GM23338 (cell line): ENCODE measurements around the gene ACO1. TPM values are rescaled to one million over a fixed set of nuclear protein-coding genes. Genes with fewer than 3 reads are reported as not detected.

Experiments used
- ATAC-seq: fragments of 200-7000 bp; cut with Tn5 transposase; 3 replicates; pipeline ENCODE4 v1.9.1; 2020
- DNase-seq: peaks from one replicate; pipeline ENCODE4 v3.0.0-alpha.2; 2015; ENCODE audit warnings: low spot score
- H2AFZ ChIP-seq: fragments of 200-600 bp; sonication (generic); 2 replicates; pipeline ENCODE4 v1.8.0; 2016; ENCODE audit warnings: antibody characterized with exemption, mild to moderate bottlenecking, moderate library complexity
- H3F3A ChIP-seq: fragments of 200-600 bp; sonication (generic); replicated peaks from 2 replicates; pipeline ENCODE4 v1.8.0; 2017; ENCODE audit warnings: antibody characterized with exemption, mixed run types, low read depth
- H3K27ac ChIP-seq: fragments of 200-600 bp; sonication (generic); 2 replicates; pipeline ENCODE4 v1.6.1; 2016; ENCODE audit warnings: low read depth
- H3K27me3 ChIP-seq: fragments of 200-600 bp; sonication (generic); 2 replicates; pipeline ENCODE4 v1.8.0; 2016; ENCODE audit warnings: mild to moderate bottlenecking, mixed run types, moderate library complexity; ENCODE audit not compliant: insufficient read depth
- H3K36me3 ChIP-seq: fragments of 200-600 bp; sonication (generic); 2 replicates; pipeline ENCODE4 v1.8.0; 2016; ENCODE audit warnings: mild to moderate bottlenecking; ENCODE audit not compliant: insufficient read depth
- H3K4me1 ChIP-seq: fragments of 200-600 bp; sonication (generic); 2 replicates; pipeline ENCODE4 v1.8.0; 2016; ENCODE audit warnings: mild to moderate bottlenecking, moderate library complexity; ENCODE audit not compliant: insufficient read depth
- H3K4me2 ChIP-seq: fragments of 200-600 bp; sonication (generic); 2 replicates; pipeline ENCODE4 v1.7.1; 2017; ENCODE audit warnings: mixed run types
- H3K4me3 ChIP-seq: fragments of 200-600 bp; sonication (generic); 2 replicates; pipeline ENCODE4 v1.6.1; 2016; ENCODE audit warnings: mixed run types
- H3K79me2 ChIP-seq: fragments of 200-600 bp; sonication (generic); replicated peaks from 2 replicates; pipeline ENCODE4 v1.8.0; 2017; ENCODE audit warnings: mild to moderate bottlenecking; ENCODE audit not compliant: insufficient read depth
- H3K9me2 ChIP-seq: fragments of 200-600 bp; sonication (generic); 2 replicates; pipeline ENCODE4 v1.8.0; 2017; ENCODE audit not compliant: insufficient read depth
- H4K20me1 ChIP-seq: fragments of 200-600 bp; sonication (generic); replicated peaks from 2 replicates; pipeline ENCODE4 v1.8.0; 2017; ENCODE audit warnings: mild to moderate bottlenecking; ENCODE audit not compliant: insufficient read depth
- H3K27ac Mint-ChIP-seq: 2 replicates; pipeline ENCODE4 v1.8.0; 2020; ENCODE audit warnings: inconsistent platforms, mild to moderate bottlenecking, moderate library complexity, mixed read lengths
- H3K27me3 Mint-ChIP-seq: 3 replicates; pipeline ENCODE4 v1.8.0; 2022; ENCODE audit warnings: low read depth, mild to moderate bottlenecking, moderate library complexity, mixed read lengths, inconsistent platforms; ENCODE audit not compliant: insufficient read depth, poor library complexity
- H3K36me3 Mint-ChIP-seq: 3 replicates; pipeline ENCODE4 v1.8.0; 2021; ENCODE audit warnings: low read depth, mild to moderate bottlenecking, inconsistent platforms, moderate library complexity, mixed read lengths
- H3K4me1 Mint-ChIP-seq: 3 replicates; pipeline ENCODE4 v1.8.0; 2020; ENCODE audit warnings: mild to moderate bottlenecking, inconsistent platforms, mixed read lengths
- H3K4me3 Mint-ChIP-seq: 3 replicates; pipeline ENCODE4 v1.8.0; 2021; ENCODE audit warnings: moderate library complexity, mild to moderate bottlenecking, inconsistent platforms, mixed read lengths
- H3K9me3 Mint-ChIP-seq: 3 replicates; pipeline ENCODE4 v1.8.0; 2020; ENCODE audit warnings: moderate library complexity, mild to moderate bottlenecking, inconsistent platforms, mixed read lengths
- CREB1 ChIP-seq: fragments of 250-450 bp; sonication (Bioruptor Pico); IDR thresholded peaks from 2 replicates; pipeline ENCODE4 v1.5.0; 2020; ENCODE audit warnings: low read depth, mild to moderate bottlenecking, moderate library complexity
- EZH2 ChIP-seq: fragments of 200-600 bp; sonication (generic); IDR thresholded peaks from one replicate; pipeline ENCODE4 v1.8.0; 2017; ENCODE audit warnings: antibody characterized with exemption, mild to moderate bottlenecking, low read depth; ENCODE audit not compliant: unreplicated experiment
- EZH2phosphoT487 ChIP-seq: fragments of 200-600 bp; sonication (generic); IDR thresholded peaks from one replicate; pipeline ENCODE4 v1.8.1; 2018; ENCODE audit warnings: antibody characterized with exemption; ENCODE audit not compliant: unreplicated experiment
- JUNB ChIP-seq: IDR thresholded peaks from one replicate; pipeline ENCODE4 v1.6.1; 2016; ENCODE audit warnings: antibody characterized with exemption; ENCODE audit not compliant: unreplicated experiment
- NANOG ChIP-seq: IDR thresholded peaks from 2 replicates; pipeline ENCODE4 v1.6.1; 2016; ENCODE audit warnings: antibody characterized with exemption, borderline replicate concordance
- POLR2AphosphoS5 ChIP-seq: IDR thresholded peaks from 2 replicates; pipeline ENCODE4 v1.6.1; 2016; ENCODE audit warnings: antibody characterized with exemption, low read depth
- STAT1 ChIP-seq: IDR thresholded peaks from one replicate; pipeline ENCODE4 v1.6.1; 2016; ENCODE audit warnings: antibody characterized with exemption; ENCODE audit not compliant: unreplicated experiment
- ZNF114 ChIP-seq: fragments of 250-450 bp; sonication (Bioruptor Pico); IDR thresholded peaks from 2 replicates; pipeline ENCODE4 v1.5.0; 2020; ENCODE audit warnings: mild to moderate bottlenecking, moderate library complexity
- ZNF331 ChIP-seq: fragments of 250-450 bp; sonication (Bioruptor Pico); IDR thresholded peaks from 2 replicates; pipeline ENCODE4 v1.5.0; 2020; ENCODE audit warnings: low read depth, mild to moderate bottlenecking, moderate library complexity
- polyA plus RNA-seq: library from polyadenylated mRNA; unstranded; fragments of >200 nt; fragmentation: Nextera tagmentation; extraction: Ambion mirVana; gene quantifications from 2 replicates; pipeline ENCODE4 v1.2.1, GENCODE V29; 2016
- total RNA-seq: library from RNA; depleted of rRNA; stranded (reverse); fragments of >200 nt; shearing (Covaris generic); gene quantifications from 2 replicates; pipeline ENCODE4 v1.2.3, GENCODE V29; 2014
- TF ChIP-seq, protein P1 (sequence below), 2 experiments: fragments of 200-600 bp in 1 of 2; sonication (generic) in 1 of 2; conservative IDR thresholded peaks; 2 replicates each; pipeline versions ENCODE4 v1.5.1 to v1.6.1; 2016 to 2017; ENCODE audit warnings: antibody characterized with exemption in 2 of 2, low read depth in 2 of 2, mild to moderate bottlenecking in 2 of 2, moderate library complexity in 1 of 2
- TF ChIP-seq, protein P2 (sequence below): IDR thresholded peaks from 2 replicates; pipeline ENCODE4 v1.6.1; 2016; ENCODE audit warnings: antibody characterized with exemption
- TF ChIP-seq, protein P3 (sequence below): IDR thresholded peaks from one replicate; pipeline ENCODE4 v1.6.1; 2018; ENCODE audit warnings: antibody characterized with exemption; ENCODE audit not compliant: unreplicated experiment

Gene ACO1
- total and polyA plus RNA-seq, 2 experiments from 2014 or later, result 16.6 to 41.0 TPM

DNA sequence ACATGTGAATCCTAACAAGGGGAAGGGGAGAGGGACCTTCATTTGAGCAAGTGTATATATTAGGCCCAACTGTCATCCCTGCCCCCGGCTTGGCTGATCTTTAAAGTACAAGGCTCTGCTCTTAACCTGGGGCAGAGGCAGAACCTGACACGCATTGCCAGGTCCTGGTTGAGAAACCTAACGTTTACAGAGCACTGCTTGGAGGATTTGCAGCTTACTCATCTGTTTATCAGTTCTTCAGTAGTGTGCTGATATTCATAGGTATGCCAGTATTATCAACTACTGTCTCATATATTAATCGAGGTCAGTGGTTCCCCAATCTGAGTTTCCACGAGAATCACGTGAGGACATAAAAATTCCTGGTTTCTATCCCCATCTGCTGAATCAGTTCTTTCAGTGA, 50.4 kb downstream of the ACO1 start:
- Histone ChIP-seq H3K9me2 (no peaks in the 10 kb centered on the region), H3F3A (no peaks in the 10 kb centered on the region), H3K4me3 (no peak overlapping the region), H2AFZ (no peak overlapping the region), H3K27me3 (no peaks in the 10 kb centered on the region), H3K79me2 (no peaks in the 10 kb centered on the region), H3K4me2 (no peak overlapping the region), H3K36me3 (peaks cover 11% of the 10 kb centered on the region), H3K27ac (no peak overlapping the region), H3K4me1 (no peaks in the 10 kb centered on the region), H4K20me1 (0 out of 2 replicates have a peak, but pooled peaks cover 2% of the 10 kb centered on the region)
- ATAC-seq (no peak), DNase-seq (no peak)
- no peak overlapping the region for H3K4me3 Mint-ChIP-seq
- TF ChIP-seq STAT1 (no peak), NANOG (no peak), ZNF114 (CRISPR knock-in tag) (no peak), EZH2phosphoT487 (no peak), POLR2AphosphoS5 (no peak), ZNF331 (CRISPR knock-in tag) (no peak), CREB1 (CRISPR knock-in tag) (no peak), EZH2 (no peak), JUNB (no peak)
- TF ChIP-seq, protein P1, sequence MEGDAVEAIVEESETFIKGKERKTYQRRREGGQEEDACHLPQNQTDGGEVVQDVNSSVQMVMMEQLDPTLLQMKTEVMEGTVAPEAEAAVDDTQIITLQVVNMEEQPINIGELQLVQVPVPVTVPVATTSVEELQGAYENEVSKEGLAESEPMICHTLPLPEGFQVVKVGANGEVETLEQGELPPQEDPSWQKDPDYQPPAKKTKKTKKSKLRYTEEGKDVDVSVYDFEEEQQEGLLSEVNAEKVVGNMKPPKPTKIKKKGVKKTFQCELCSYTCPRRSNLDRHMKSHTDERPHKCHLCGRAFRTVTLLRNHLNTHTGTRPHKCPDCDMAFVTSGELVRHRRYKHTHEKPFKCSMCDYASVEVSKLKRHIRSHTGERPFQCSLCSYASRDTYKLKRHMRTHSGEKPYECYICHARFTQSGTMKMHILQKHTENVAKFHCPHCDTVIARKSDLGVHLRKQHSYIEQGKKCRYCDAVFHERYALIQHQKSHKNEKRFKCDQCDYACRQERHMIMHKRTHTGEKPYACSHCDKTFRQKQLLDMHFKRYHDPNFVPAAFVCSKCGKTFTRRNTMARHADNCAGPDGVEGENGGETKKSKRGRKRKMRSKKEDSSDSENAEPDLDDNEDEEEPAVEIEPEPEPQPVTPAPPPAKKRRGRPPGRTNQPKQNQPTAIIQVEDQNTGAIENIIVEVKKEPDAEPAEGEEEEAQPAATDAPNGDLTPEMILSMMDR (conservative IDR thresholded peaks at IDR 0.05; ENCODE audit: low read depth in 2 of 2), result no peak
- TF ChIP-seq, protein P2, sequence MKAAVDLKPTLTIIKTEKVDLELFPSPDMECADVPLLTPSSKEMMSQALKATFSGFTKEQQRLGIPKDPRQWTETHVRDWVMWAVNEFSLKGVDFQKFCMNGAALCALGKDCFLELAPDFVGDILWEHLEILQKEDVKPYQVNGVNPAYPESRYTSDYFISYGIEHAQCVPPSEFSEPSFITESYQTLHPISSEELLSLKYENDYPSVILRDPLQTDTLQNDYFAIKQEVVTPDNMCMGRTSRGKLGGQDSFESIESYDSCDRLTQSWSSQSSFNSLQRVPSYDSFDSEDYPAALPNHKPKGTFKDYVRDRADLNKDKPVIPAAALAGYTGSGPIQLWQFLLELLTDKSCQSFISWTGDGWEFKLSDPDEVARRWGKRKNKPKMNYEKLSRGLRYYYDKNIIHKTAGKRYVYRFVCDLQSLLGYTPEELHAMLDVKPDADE, result no peak
- peaks cover 2% of the 10 kb centered on the region for H3K27me3 Mint-ChIP-seq
- no peaks in the 10 kb centered on the region for H3K4me1 Mint-ChIP-seq
- H3K27ac Mint-ChIP-seq, result no peak overlapping the region
- H3K36me3 Mint-ChIP-seq, result peaks cover 39% of the 10 kb centered on the region
- no peaks in the 10 kb centered on the region; the same call in 2 of the 3 replicates for H3K9me3 Mint-ChIP-seq

DNA sequence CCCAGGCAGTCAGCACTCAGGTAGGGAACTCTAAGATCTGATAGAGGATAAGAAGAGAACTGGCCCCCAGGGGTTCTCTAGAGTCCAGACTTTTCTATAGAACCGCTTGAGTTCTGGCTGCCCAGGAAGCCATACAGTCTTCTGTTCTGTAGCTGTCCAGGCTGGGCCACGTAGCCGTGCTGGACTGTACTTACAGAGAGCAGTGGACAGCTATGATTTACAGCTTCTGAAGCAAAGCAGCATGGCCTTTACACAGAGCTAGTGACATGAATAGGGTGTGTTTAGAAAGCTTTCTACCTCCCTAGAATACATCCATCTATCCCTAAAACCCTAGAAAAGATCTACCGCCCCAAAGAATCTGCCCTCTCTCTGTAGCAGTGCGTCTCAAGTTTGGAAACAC, 57.2 kb downstream of the ACO1 start:
- Histone ChIP-seq H3K9me2 (no peaks in the 10 kb centered on the region), H2AFZ (no peak overlapping the region), H3K4me1 (no peaks in the 10 kb centered on the region), H3K36me3 (peaks cover 17% of the 10 kb centered on the region), H3K4me3 (no peak overlapping the region), H4K20me1 (no peaks in the 10 kb centered on the region; the same call in 1 of the 2 replicates), H3F3A (no peaks in the 10 kb centered on the region), H3K4me2 (no peak overlapping the region), H3K27me3 (no peaks in the 10 kb centered on the region), H3K27ac (no peak overlapping the region), H3K79me2 (no peaks in the 10 kb centered on the region)
- ATAC-seq (no peak), DNase-seq (no peak)
- Mint-ChIP-seq H3K36me3 (peaks cover 55% of the 10 kb centered on the region), H3K27me3 (peaks cover 4% of the 10 kb centered on the region), H3K4me1 (peaks cover 5% of the 10 kb centered on the region; the same call in 2 of the 3 replicates), H3K4me3 (no peak overlapping the region), H3K27ac (no peak overlapping the region), H3K9me3 (no peaks in the 10 kb centered on the region; the same call in 1 of the 3 replicates)
- TF ChIP-seq, protein P3, sequence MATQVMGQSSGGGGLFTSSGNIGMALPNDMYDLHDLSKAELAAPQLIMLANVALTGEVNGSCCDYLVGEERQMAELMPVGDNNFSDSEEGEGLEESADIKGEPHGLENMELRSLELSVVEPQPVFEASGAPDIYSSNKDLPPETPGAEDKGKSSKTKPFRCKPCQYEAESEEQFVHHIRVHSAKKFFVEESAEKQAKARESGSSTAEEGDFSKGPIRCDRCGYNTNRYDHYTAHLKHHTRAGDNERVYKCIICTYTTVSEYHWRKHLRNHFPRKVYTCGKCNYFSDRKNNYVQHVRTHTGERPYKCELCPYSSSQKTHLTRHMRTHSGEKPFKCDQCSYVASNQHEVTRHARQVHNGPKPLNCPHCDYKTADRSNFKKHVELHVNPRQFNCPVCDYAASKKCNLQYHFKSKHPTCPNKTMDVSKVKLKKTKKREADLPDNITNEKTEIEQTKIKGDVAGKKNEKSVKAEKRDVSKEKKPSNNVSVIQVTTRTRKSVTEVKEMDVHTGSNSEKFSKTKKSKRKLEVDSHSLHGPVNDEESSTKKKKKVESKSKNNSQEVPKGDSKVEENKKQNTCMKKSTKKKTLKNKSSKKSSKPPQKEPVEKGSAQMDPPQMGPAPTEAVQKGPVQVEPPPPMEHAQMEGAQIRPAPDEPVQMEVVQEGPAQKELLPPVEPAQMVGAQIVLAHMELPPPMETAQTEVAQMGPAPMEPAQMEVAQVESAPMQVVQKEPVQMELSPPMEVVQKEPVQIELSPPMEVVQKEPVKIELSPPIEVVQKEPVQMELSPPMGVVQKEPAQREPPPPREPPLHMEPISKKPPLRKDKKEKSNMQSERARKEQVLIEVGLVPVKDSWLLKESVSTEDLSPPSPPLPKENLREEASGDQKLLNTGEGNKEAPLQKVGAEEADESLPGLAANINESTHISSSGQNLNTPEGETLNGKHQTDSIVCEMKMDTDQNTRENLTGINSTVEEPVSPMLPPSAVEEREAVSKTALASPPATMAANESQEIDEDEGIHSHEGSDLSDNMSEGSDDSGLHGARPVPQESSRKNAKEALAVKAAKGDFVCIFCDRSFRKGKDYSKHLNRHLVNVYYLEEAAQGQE, result no peak
- TF ChIP-seq NANOG (no peak), ZNF114 (CRISPR knock-in tag) (no peak), ZNF331 (CRISPR knock-in tag) (no peak), EZH2 (no peak), CREB1 (CRISPR knock-in tag) (no peak), STAT1 (no peak), POLR2AphosphoS5 (no peak), EZH2phosphoT487 (no peak), JUNB (no peak)
- TF ChIP-seq, protein P1 (conservative IDR thresholded peaks at IDR 0.05; ENCODE audit: low read depth in 2 of 2), result no peak
- TF ChIP-seq, protein P2, result no peak
